Kidney capillary endothelial cell (primary cell): Measurements from ENCODE around the gene KRT79.

Experiments used
- DNase-seq: peaks from one replicate; pipeline ENCODE4 v3.0.0-alpha.2; 2018; ENCODE audit warnings: low spot score

The KRT79 gene

GRCh38 chr12:52835271-52836041, 1.3 kb upstream of the KRT79 start:
- DNase-seq = peak; percentile 1

GRCh38 chr12:52834727-52835001, 553 bp upstream of the KRT79 start:
- no peak for DNase-seq

- no peak for DNase-seq
Observed at GRCh38 chr12:52832985-52833905, 866 bp downstream of the KRT79 start.

DNA sequence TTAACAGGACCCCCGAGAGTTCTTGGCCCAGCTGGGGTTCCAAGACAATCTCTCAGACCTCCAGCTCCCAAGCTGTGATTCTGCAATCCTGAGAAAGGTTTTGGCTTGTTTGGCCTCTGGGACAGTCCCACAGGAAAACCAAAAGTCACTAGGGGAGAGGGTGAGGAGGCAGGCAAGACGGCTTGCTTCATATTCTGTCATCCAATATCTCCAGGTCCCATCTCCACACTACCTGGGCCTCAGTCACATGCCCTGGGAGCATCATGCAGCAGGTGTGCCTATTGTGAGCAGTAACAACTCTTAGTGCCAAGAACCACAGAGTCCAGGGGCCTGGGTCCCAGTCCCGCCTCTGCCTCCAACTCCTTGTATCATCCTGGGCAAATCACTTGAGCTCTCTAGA, 1.7 kb downstream of the KRT79 start:
- DNase-seq = no peak

- no peak for DNase-seq
Observed at GRCh38 chr12:52831251-52831650, 2.9 kb downstream of the KRT79 start.

- DNase-seq = no peak
Observed at GRCh38 chr12:52829986-52830770, 3.9 kb downstream of the KRT79 start.

DNA sequence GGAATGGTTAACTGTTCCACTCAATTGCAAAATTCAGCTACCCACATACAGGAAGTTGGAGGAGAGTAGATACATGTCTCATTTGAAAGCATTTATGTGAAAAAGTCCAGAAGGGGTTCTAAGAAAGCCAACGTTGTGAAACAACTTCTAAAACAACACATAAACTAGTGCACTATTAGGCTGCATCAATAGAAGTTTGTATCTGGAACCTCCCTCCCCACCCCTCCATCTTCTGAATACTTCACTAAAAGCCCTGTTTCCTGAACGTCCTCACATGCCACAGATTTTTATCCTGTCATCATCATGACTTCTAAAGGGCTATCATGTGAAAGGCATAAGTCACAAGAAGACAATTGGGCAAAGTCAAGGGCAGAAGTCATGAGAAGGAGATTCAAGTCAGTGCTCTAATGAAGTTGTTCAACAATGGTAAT, 5.5 kb downstream of the KRT79 start:
- no peak for DNase-seq

DNA sequence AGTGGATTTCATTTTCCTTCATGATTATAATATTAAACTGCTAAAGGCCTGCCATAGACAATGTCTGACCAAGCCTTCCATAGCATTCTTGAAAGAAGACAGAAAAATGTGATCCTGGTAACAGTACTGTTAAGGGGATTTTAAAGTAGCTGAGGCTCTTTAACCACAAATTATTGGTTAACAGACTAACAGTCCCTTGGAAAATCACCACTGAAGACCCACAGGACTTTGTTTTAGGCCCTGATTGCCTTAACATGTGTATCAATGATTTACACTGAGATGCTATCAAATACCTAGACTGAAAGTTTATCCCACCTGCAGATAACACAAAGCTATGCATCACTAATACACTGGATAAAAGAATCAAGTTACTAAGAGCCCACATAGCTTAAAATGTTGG, 6.0 kb downstream of the KRT79 start:
- no peak for DNase-seq

- no peak for DNase-seq
Observed at GRCh38 chr12:52827499-52828090, 6.5 kb downstream of the KRT79 start.

- DNase-seq = no peak
Observed at GRCh38 chr12:52826611-52827498, 7.3 kb downstream of the KRT79 start.

DNA sequence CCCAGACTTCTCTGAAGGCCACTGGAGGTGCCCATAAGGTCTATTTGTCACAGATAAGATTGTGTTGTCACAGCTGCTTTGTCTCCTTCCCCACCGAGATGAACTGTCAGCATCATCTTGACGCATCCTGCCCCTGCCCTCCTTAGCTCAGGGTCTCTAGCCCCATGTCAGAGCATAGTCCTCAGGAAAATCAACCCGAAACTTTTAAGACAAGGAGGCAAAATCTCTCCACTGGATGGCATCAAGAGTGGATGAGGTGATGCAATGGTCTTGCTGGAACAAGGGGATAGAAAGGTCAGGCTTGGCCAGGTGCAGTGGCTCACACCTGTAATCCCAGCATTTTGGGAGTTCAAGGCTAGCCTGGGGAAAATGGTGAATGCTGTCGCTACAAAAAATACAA, 8.2 kb downstream of the KRT79 start:
- DNase-seq = no peak

DNA sequence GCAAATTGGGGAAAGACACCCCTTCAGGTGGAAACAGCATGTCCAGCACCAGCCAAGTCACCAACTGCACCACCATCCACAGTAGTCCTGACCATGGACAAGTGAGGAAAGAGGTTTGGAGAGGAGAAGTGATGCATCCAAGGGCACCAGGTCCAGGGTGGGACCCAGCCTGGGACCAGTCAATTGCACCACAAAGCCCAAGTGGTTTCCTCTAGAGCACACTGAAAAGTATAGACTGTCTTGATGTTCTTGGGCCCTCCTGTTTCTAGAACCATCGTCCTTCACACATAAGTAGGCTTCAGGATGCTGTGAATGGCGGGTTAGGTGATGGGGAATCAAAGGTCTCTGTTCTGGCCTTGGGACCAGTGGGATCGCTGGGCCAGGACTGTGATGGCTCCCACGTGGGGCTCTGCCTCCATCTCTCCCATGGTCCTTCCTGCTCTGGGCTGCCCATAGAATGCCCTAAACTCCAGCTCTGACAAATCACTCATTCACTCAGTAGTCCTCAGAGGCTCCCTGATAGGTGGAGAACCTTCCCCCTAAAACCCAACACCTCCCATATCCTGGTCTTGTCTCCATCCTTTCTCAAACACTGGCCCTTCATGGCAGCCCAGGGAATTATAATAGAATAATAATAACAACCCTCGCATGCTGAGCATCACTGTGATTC, 9.2 kb downstream of the KRT79 start:
- no peak for DNase-seq

DNA sequence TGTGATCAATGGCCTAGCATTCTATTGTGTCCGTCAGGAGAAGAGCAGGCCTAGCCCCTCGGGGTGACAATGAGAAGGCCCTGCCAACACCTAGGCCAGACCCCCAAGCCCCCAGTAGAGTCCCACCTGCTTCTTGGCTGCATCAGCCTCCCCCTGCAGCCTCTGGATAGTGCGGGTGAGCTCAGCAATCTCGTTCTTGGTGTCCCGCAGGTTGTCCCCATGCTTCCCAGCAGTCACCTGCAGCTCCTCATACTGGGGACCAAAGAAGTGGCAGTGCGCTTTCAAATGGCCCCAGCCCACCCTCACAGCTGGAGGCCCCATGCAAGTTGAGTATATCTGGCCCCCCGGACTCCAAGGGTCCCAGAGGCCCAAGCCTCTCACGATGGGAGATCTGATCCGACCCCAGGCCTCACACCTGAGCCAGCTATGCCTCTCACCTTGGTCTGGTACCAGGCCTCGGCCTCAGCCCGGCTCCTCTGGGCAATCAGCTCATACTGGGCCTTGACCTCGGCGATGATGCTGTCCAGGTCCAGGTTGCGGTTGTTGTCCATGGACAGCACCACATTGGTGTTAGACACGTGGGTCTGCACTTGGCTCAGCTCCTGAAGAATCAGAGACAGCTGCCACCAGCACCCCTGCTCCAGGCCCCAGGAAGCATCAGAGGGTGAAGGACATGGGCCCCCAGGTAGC, 10.2 kb downstream of the KRT79 start:
- DNase-seq = no peak

- no peak for DNase-seq
Observed at GRCh38 chr12:52822771-52823510, 11.2 kb downstream of the KRT79 start.

DNA sequence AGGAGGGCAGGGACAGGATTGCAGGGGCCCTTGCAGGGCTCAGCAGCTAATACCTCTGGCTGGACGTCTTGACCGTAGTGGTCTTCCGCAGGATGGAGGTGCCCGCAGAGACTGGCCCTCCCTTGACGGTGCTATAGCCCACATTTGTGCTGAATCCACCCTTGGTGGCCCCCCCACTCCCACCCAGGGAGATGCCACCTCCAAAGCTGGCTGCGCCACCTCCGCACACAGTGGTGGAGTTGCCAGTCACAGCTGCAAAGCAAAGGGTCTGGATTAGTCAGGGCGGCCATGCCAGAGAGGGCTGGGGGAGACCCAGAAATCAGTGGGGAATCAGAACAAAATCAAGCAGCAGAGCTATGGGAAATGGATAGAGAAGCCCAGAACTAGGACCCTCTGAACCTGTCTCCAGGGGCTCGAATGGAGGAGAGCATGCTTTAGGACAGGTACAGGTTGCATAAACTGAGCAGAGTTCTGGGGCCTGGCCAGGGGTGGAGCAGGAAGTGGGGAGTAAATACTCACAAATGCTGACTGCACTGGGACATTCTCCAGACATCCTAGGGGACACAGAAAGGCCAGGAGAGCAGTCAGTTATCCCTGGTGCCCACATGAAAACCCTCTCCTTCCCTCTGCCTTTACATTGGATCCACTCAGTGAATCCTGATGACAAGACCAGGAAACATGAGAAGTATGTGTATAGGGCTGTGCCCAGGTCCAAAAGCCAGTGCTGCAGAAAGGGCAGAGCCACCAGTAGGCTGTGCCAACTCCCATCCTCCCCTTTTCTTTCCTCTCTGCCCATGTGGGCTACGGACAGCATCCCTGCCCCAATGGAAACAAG, 12.1 kb downstream of the KRT79 start:
- no peak for DNase-seq

DNA sequence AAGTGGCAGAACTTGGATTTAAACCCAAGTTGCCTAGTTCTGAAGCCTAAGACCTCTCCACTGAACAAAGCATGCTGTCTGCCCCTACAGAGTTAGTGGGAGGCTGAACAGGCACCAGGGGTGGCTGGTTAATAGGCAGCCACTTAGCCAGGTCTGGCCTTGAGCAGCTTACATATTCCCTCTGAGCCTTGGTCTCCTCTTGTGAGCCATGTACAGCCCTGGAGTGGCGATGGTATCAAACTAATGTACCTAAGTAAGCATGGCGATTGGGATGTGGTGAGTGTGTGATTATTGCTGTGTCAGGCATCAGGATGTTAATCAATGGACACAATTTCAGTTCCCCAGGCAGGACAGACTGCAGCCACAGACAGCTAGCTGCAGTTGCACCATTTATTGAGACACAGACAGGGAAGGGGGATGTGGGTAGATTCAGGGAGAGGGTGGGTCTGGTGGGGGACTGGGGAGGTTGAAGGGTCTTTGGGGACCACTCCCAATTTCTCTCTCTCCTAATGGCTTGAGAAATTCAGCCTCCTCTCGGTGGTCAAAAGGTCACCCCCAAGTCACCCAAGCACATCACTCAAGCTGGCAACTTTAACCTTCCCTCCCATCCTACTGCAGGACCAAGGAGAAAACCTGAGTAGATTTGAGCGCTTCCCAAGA, 12.9 kb downstream of the KRT79 start:
- DNase-seq = no peak

DNA sequence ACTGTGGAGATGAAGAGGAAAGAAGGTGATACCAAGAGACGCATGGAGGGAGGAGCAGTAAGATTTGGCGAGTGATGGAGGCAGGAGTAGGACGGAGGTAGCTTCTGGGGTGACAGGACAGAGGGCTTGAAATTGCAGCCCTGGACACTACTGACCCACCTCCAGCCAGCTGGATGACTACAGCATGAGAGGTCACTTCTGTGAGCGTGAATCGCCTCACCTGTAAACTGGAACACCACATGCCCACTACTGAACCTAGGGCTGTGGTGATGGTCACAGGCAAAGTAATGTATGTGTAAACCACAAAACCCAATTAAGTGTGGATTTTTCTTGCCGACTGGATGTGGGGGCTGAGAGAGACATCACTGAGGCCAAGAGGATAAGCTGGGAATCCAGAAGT, 13.6 kb downstream of the KRT79 start:
- no peak for DNase-seq
